Astrocyte of the cerebellum (primary cell): Measurements from ENCODE around the gene SLCO1A2.

Experiments
- DNase-seq: peaks from one replicate; pipeline ENCODE4 v3.0.0-alpha.2; 2011; ENCODE audit warnings: low read depth
- H3K4me3 ChIP-seq: 2 replicates; pipeline ENCODE4 v1.5.1; 2011; ENCODE audit warnings: mild to moderate bottlenecking, low read depth, low read length, moderate library complexity
- in situ Hi-C: cut with HindIII; loops from 2 replicates; pipeline ENCODE4 v1.10.0; 2017; ENCODE audit warnings: low sequenced_read_pairs
- TF ChIP-seq, protein P1 (sequence below): IDR thresholded peaks from 2 replicates; pipeline ENCODE4 v1.5.1; 2012; ENCODE audit warnings: low read length, low read depth, moderate library complexity, mild to moderate bottlenecking; ENCODE audit errors: missing control alignments

SLCO1A2 gene

DNA sequence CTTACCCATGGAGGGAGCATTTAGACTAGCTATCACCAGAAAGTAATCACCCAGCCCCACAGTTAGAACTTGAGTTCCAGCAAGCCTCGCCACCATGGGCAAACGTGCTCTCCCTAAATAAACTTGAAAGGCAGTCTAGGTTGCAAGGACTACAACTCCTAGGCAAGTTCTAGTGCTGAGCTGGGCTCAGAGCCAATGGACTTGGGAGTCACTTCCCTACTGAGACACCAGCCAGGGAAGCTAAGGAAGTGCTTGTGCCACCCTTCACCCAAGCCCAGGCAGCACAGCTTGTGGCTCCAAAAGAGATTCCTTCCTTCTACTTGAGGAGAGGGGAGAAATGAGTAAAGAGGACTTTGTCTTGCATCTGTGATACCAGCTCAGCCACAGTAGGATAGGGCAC lies 57.9 kb downstream of the SLCO1A2 start:
- TF ChIP-seq, protein P1, sequence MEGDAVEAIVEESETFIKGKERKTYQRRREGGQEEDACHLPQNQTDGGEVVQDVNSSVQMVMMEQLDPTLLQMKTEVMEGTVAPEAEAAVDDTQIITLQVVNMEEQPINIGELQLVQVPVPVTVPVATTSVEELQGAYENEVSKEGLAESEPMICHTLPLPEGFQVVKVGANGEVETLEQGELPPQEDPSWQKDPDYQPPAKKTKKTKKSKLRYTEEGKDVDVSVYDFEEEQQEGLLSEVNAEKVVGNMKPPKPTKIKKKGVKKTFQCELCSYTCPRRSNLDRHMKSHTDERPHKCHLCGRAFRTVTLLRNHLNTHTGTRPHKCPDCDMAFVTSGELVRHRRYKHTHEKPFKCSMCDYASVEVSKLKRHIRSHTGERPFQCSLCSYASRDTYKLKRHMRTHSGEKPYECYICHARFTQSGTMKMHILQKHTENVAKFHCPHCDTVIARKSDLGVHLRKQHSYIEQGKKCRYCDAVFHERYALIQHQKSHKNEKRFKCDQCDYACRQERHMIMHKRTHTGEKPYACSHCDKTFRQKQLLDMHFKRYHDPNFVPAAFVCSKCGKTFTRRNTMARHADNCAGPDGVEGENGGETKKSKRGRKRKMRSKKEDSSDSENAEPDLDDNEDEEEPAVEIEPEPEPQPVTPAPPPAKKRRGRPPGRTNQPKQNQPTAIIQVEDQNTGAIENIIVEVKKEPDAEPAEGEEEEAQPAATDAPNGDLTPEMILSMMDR: no peak
- in situ Hi-C loops: no loop called here
- DNase-seq: no peak
- no peak overlapping the region for H3K4me3 ChIP-seq

- TF ChIP-seq, protein P1: no peak
These were observed 68.8 kb downstream of the SLCO1A2 start for GRCh38 chr12:21265932-21266331.

GRCh38 chr12:21264232-21264631 lies 70.5 kb downstream of the SLCO1A2 start:
- in situ Hi-C loops: no loop called here
- TF ChIP-seq, protein P1: no peak
- no peak overlapping the region for H3K4me3 ChIP-seq
- no peak for DNase-seq

More at GRCh38 chr12:21265932-21266331, 68.8 kb downstream of the SLCO1A2 start:
- DNase-seq: no peak
- H3K4me3 ChIP-seq: no peak overlapping the region
- in situ Hi-C loops: no loop called here

DNA sequence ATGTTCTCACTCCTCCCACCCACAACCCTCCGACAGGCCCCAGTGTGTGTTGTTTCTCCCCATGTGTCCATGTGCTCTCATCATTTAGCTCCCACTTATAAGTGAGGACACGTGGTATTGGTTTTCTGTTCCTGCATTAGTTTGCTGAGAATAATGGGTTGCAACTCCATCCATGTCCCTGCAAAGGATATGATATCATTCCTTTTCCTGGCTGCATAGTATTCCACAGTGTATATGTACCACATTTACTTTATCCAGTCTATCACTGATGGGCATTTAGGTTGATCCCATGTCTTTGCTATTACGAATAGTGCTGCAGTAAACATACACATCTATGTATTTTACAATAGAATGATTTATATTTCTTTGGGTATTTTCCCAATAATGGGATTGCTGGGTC lies 77.5 kb downstream of the SLCO1A2 start:
- TF ChIP-seq, protein P1: no peak
- in situ Hi-C loops: no loop called here
- DNase-seq: no peak
- no peak overlapping the region for H3K4me3 ChIP-seq

DNA sequence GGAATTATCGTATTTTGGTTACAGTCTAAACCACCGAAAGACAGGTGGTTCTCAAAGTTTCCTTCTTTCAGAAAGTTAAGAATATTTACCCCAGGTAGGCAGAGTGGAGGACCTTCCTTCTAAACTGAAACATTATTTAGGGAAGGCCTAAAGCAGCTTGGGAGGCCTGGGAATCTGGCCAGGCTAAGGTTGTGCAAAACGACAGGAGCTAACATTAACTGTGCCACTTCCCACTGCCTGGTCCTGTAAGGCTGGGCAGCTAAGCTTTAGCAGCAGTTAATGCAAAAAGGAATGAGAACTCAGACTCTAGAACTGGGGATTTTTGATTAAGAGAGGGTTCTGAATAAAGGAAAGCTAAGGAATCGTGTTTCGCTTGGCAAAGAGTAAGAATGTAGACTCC lies 82.6 kb downstream of the SLCO1A2 start:
- TF ChIP-seq, protein P1: no peak
- H3K4me3 ChIP-seq: no peak overlapping the region
- no peak for DNase-seq
- in situ Hi-C loops: loop anchor here (5.0 kb wide), 1 partner anchor 35 kb away; no protein-coding TSS in a partner anchor

DNA sequence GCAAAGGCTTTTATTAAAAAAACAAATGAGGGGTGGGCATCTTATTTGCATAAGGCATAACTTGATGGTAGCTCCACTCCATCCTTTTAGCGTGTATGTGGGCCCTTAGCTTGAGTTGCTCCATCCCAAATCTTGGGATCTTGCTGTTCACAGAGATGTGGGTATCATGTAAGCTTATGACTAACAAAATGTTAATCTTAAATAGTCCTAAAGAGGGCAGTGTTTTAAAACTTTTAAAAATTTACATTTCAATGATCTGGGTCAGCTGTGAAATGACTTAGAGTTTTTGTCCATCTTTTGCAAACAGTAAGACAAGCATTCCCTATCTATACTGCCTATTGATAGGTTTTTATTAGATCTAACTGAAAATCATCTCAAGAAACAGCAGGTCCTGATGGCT lies 86.0 kb downstream of the SLCO1A2 start:
- peak; percentile 3 for DNase-seq
- in situ Hi-C loops: no loop called here
- no peak overlapping the region for H3K4me3 ChIP-seq
- TF ChIP-seq, protein P1: no peak

DNA sequence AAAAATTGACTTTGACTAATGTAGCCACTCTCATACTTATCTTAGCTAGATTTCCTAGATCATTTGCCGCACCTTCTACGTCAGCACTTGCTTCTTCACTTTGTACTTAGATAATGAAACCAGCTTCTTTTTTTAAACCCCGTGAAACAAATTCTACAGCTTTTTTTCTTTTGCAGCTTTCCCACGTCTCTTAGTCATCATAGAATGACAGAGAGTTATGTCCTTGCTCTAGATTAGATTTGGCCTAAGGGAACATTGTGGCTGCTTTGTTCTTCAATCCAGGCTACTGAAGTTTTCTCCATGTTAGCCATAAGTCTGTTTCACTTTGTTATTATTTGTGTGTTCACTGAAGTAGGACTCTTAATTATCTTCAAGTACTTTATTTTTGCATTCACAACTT lies 94.9 kb downstream of the SLCO1A2 start:
- in situ Hi-C loops: loop anchor here (5.0 kb wide), 1 partner anchor 77 kb away; no protein-coding TSS in a partner anchor
- TF ChIP-seq, protein P1: no peak
- no peak for DNase-seq
- H3K4me3 ChIP-seq: no peak overlapping the region
